HCT116 (cell line): ENCODE data around the gene INTS2.
"Not testable (repeated sequence)": the region's sequence is repeated elsewhere in the genome, so short reads cannot be mapped to it uniquely, and the experiment has no call there.

Source experiments
- CBX3 ChIP-seq: IDR thresholded peaks from 2 replicates; pipeline ENCODE4 v1.6.1; 2012; ENCODE audit warnings: low read depth
- EZH2 ChIP-seq: fragments of 200-600 bp; sonication (generic); IDR thresholded peaks from 2 replicates; pipeline ENCODE4 v1.6.1; 2017; ENCODE audit warnings: antibody characterized with exemption, mixed run types
- EZH2phosphoT487 ChIP-seq: fragments of 200-600 bp; IDR thresholded peaks from 2 replicates; pipeline ENCODE4 v1.6.1; 2018; ENCODE audit warnings: antibody characterized with exemption, borderline replicate concordance
- FOSL1 ChIP-seq: IDR thresholded peaks from 2 replicates; pipeline ENCODE4 v1.6.1; 2012; ENCODE audit warnings: low read depth
- POLR2A ChIP-seq: IDR thresholded peaks from 2 replicates; pipeline ENCODE4 v1.7.0; 2011; ENCODE audit warnings: borderline replicate concordance; ENCODE audit not compliant: insufficient read depth, insufficient read length; ENCODE audit errors: extremely low read depth
- POLR2AphosphoS5 ChIP-seq: IDR thresholded peaks from 2 replicates; pipeline ENCODE4 v1.6.1; 2011; ENCODE audit warnings: mild to moderate bottlenecking, low read depth, low read length, moderate library complexity
- SIN3A ChIP-seq: IDR thresholded peaks from 2 replicates; pipeline ENCODE4 v1.6.1; 2012; ENCODE audit warnings: low read depth
- TCF7L2 ChIP-seq: IDR thresholded peaks from 2 replicates; pipeline ENCODE4 v1.7.0; 2011; ENCODE audit warnings: borderline replicate concordance, inconsistent platforms; ENCODE audit not compliant: insufficient read depth, insufficient read length; ENCODE audit errors: extremely low read depth
- YY1 ChIP-seq: IDR thresholded peaks from 2 replicates; pipeline ENCODE4 v1.6.1; 2011; ENCODE audit warnings: low read length, low read depth, moderate library complexity, mild to moderate bottlenecking; ENCODE audit not compliant: insufficient replicate concordance; ENCODE audit errors: extremely low read depth
- ZFX ChIP-seq: fragments of 450-650 bp; IDR thresholded peaks from 2 replicates; pipeline ENCODE4 v1.6.1; 2017
- ZNF274 ChIP-seq: fragments of 200-500 bp; sonication (Bioruptor generic); IDR thresholded peaks from 2 replicates; pipeline ENCODE4 v1.6.1; 2014; ENCODE audit warnings: mild to moderate bottlenecking, low read depth, low read length, inconsistent platforms
- TF ChIP-seq, protein P1 (sequence below), 3 experiments: fragments of 200-600 bp in 1 of 3; sonication (generic) in 1 of 3; IDR thresholded peaks in 2 of 3; conservative IDR thresholded peaks in 1 of 3; 2 replicates each; pipeline ENCODE4 v1.5.1; 2012 to 2017; ENCODE audit warnings: low read depth in 2 of 3, low read length in 2 of 3, antibody characterized with exemption in 1 of 3, borderline replicate concordance in 1 of 3, control low read depth in 1 of 3, mild to moderate bottlenecking in 1 of 3, mixed read lengths in 1 of 3, mixed run types in 1 of 3, moderate library complexity in 1 of 3; ENCODE audit not compliant: insufficient read depth in 1 of 3
- TF ChIP-seq, protein P2 (sequence below): IDR thresholded peaks from 2 replicates; pipeline ENCODE4 v1.6.1; 2011; ENCODE audit warnings: mild to moderate bottlenecking, low read length, moderate library complexity; ENCODE audit not compliant: insufficient replicate concordance; ENCODE audit errors: extremely low read depth
- TF ChIP-seq, protein P3 (sequence below): IDR thresholded peaks from 2 replicates; pipeline ENCODE4 v1.6.1; 2012; ENCODE audit warnings: low read depth

DNA sequence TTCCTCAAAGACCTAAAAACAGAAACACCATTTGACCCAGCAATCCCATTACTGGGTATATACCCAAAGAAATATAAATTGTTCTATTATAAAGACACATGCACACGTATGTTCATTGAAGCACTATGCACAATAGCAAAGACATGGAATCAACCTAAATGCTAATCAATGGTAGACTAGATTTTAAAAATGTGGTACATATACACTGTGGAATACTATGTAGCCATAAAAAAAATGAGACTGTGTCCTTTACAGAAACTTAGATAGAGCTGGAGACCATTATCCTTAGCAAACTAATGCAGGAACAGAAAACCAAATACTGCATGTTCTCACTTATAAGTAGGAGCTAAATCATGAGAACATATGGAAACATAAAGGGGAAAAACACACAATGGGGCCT lies 100.9 kb downstream of the INTS2 start:
- TF ChIP-seq EZH2phosphoT487, POLR2A, POLR2AphosphoS5, ZFX, TCF7L2, YY1, ZNF274, EZH2, CBX3, SIN3A, FOSL1: not testable (repeated sequence)
- TF ChIP-seq, protein P1, sequence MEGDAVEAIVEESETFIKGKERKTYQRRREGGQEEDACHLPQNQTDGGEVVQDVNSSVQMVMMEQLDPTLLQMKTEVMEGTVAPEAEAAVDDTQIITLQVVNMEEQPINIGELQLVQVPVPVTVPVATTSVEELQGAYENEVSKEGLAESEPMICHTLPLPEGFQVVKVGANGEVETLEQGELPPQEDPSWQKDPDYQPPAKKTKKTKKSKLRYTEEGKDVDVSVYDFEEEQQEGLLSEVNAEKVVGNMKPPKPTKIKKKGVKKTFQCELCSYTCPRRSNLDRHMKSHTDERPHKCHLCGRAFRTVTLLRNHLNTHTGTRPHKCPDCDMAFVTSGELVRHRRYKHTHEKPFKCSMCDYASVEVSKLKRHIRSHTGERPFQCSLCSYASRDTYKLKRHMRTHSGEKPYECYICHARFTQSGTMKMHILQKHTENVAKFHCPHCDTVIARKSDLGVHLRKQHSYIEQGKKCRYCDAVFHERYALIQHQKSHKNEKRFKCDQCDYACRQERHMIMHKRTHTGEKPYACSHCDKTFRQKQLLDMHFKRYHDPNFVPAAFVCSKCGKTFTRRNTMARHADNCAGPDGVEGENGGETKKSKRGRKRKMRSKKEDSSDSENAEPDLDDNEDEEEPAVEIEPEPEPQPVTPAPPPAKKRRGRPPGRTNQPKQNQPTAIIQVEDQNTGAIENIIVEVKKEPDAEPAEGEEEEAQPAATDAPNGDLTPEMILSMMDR (IDR thresholded peaks at IDR 0.05 in 2 of 3, conservative IDR thresholded peaks at IDR 0.05 in 1 of 3; ENCODE audit: borderline replicate concordance in 1 of 3, insufficient read depth in 1 of 3, low read depth in 2 of 3, low read length in 2 of 3), result not testable (repeated sequence)
- TF ChIP-seq, protein P2, sequence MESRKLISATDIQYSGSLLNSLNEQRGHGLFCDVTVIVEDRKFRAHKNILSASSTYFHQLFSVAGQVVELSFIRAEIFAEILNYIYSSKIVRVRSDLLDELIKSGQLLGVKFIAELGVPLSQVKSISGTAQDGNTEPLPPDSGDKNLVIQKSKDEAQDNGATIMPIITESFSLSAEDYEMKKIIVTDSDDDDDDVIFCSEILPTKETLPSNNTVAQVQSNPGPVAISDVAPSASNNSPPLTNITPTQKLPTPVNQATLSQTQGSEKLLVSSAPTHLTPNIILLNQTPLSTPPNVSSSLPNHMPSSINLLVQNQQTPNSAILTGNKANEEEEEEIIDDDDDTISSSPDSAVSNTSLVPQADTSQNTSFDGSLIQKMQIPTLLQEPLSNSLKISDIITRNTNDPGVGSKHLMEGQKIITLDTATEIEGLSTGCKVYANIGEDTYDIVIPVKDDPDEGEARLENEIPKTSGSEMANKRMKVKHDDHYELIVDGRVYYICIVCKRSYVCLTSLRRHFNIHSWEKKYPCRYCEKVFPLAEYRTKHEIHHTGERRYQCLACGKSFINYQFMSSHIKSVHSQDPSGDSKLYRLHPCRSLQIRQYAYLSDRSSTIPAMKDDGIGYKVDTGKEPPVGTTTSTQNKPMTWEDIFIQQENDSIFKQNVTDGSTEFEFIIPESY, result not testable (repeated sequence)
- TF ChIP-seq, protein P3, sequence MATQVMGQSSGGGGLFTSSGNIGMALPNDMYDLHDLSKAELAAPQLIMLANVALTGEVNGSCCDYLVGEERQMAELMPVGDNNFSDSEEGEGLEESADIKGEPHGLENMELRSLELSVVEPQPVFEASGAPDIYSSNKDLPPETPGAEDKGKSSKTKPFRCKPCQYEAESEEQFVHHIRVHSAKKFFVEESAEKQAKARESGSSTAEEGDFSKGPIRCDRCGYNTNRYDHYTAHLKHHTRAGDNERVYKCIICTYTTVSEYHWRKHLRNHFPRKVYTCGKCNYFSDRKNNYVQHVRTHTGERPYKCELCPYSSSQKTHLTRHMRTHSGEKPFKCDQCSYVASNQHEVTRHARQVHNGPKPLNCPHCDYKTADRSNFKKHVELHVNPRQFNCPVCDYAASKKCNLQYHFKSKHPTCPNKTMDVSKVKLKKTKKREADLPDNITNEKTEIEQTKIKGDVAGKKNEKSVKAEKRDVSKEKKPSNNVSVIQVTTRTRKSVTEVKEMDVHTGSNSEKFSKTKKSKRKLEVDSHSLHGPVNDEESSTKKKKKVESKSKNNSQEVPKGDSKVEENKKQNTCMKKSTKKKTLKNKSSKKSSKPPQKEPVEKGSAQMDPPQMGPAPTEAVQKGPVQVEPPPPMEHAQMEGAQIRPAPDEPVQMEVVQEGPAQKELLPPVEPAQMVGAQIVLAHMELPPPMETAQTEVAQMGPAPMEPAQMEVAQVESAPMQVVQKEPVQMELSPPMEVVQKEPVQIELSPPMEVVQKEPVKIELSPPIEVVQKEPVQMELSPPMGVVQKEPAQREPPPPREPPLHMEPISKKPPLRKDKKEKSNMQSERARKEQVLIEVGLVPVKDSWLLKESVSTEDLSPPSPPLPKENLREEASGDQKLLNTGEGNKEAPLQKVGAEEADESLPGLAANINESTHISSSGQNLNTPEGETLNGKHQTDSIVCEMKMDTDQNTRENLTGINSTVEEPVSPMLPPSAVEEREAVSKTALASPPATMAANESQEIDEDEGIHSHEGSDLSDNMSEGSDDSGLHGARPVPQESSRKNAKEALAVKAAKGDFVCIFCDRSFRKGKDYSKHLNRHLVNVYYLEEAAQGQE, result not testable (repeated sequence)
